CD4-positive, alpha-beta T cell (primary cell): Measurements from ENCODE around the gene COL28A1. TPM values are rescaled to one million over a fixed set of nuclear protein-coding genes. Genes with fewer than 3 reads are reported as not detected.
"Not testable (repeated sequence)": the region's sequence is repeated elsewhere in the genome, so short reads cannot be mapped to it uniquely, and the experiment has no call there.

ENCODE experiments used
- ATAC-seq: fragments of 200-7000 bp; cut with Tn5 transposase; one replicate; pipeline ENCODE4 v1.10.0; 2022; ENCODE audit warnings: mild to moderate bottlenecking; ENCODE audit not compliant: poor library complexity
- CTCF ChIA-PET: fragments of 350-600 bp; sonication (Branson Sonifier 250); formaldehyde crosslinking; loops from one replicate; lab custom pipeline; 2021; ENCODE audit warnings: antibody characterized with exemption, inconsistent platforms; lab: Charles Lee
- POLR2A ChIA-PET: fragments of 350-600 bp; sonication (Branson Sonifier 250); formaldehyde crosslinking; loops from one replicate; lab custom pipeline; 2021; ENCODE audit warnings: antibody characterized with exemption, inconsistent platforms; lab: Charles Lee
- DNase-seq, 14 experiments: peaks; one replicate each; pipeline ENCODE4 v3.0.0-alpha.2; 2013 to 2020; ENCODE audit warnings: mixed read lengths in 2 of 14
- H3K27ac ChIP-seq, 2 donors: one replicate each; pipeline versions ENCODE4 v1.5.1 to v1.7.0; 2013; ENCODE audit warnings: low read length in 2 of 2, low read depth in 1 of 2, mild to moderate bottlenecking in 1 of 2
- H3K27me3 ChIP-seq, 2 experiments: 1 replicate in 1 of 2; 2 replicates in 1 of 2; pipeline versions ENCODE4 v1.6.1 to v1.7.0; 2013; ENCODE audit warnings: low read length in 2 of 2, control low read depth in 1 of 2, mild to moderate bottlenecking in 1 of 2, moderate library complexity in 1 of 2; ENCODE audit not compliant: insufficient read depth in 2 of 2, control insufficient read depth in 1 of 2
- H3K36me3 ChIP-seq: one replicate; pipeline ENCODE4 v1.6.1; 2013; ENCODE audit warnings: low read length, control low read depth; ENCODE audit not compliant: insufficient read depth
- H3K4me1 ChIP-seq: one replicate; pipeline ENCODE4 v1.6.1; 2013; ENCODE audit warnings: low read length, control low read depth; ENCODE audit not compliant: insufficient read depth
- H3K4me3 ChIP-seq: one replicate; pipeline ENCODE4 v1.5.1; 2013; ENCODE audit warnings: mild to moderate bottlenecking, low read length, moderate library complexity
- H3K9me3 ChIP-seq, 2 experiments: 1 replicate in 1 of 2; 2 replicates in 1 of 2; pipeline versions ENCODE4 v1.6.1 to v1.7.0; 2013; ENCODE audit warnings: low read length in 2 of 2, mild to moderate bottlenecking in 2 of 2, control low read depth in 1 of 2, moderate library complexity in 1 of 2; ENCODE audit not compliant: control insufficient read depth in 1 of 2, insufficient read depth in 1 of 2
- H3K27ac Mint-ChIP-seq: one replicate; pipeline ENCODE4 v1.8.0; 2020; ENCODE audit warnings: mixed read lengths
- H3K27me3 Mint-ChIP-seq: one replicate; pipeline ENCODE4 v1.8.0; 2021; ENCODE audit warnings: mixed read lengths
- H3K36me3 Mint-ChIP-seq: one replicate; pipeline ENCODE4 v1.8.0; 2021; ENCODE audit warnings: low read depth, mixed read lengths
- H3K4me1 Mint-ChIP-seq: one replicate; pipeline ENCODE4 v1.8.0; 2021; ENCODE audit warnings: low read depth, mixed read lengths
- H3K4me3 Mint-ChIP-seq: one replicate; pipeline ENCODE4 v1.8.0; 2020; ENCODE audit warnings: mild to moderate bottlenecking, mixed read lengths
- H3K9me3 Mint-ChIP-seq: one replicate; pipeline ENCODE4 v1.8.0; 2020; ENCODE audit warnings: mixed read lengths
- intact Hi-C, 2 experiments: fragments of 100-400 bp; cut with DNase I in 1 of 2; cut with micrococcal nuclease in 1 of 2; formaldehyde crosslinking; loops; one replicate each; pipeline versions ENCODE4 v1.15.1 to v1.9.0; 2023 to 2025; cut with DNase I, micrococcal nuclease
- total RNA-seq, 174 experiments: library from RNA in 2 of 174; stranded (reverse) in 2 of 174; gene quantifications; one replicate each; pipeline ENCODE4 v1.2.3 and lab custom pipeline; 2021 to 2026
- TF ChIP-seq, protein P1 (sequence below): fragments of 200-600 bp; IDR thresholded peaks from one replicate; pipeline ENCODE4 v1.8.0; 2022; ENCODE audit warnings: antibody characterized with exemption, mild to moderate bottlenecking

The COL28A1 gene
- total RNA-seq, 2 experiments from 2014 or later: 0.22 TPM; not detected in 1

DNA sequence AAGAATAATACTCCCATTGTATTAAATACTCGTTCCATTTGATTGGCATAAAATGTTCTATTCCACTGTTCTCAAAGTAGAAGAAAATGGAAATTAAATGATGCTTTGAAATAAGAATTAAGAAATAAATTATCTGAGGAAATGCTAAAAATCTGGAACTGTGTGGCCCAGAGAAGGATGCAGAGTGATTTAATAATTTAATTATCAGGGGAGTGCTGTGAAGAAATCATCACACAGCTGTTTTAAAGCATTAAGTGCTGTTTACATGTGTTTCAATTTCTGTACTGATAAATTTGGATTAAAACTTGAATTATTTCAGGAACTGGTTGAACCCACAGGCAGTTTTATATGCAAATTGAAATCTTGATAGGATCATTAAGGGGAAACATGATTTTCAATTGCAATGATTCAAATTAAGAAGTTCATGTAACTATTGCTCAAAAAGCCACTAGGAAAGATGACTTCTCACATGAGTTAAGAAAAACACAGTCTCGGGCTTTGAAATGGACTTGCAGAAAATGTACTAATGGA, 56.3 kb downstream of the COL28A1 start:
- TF ChIP-seq, protein P1, sequence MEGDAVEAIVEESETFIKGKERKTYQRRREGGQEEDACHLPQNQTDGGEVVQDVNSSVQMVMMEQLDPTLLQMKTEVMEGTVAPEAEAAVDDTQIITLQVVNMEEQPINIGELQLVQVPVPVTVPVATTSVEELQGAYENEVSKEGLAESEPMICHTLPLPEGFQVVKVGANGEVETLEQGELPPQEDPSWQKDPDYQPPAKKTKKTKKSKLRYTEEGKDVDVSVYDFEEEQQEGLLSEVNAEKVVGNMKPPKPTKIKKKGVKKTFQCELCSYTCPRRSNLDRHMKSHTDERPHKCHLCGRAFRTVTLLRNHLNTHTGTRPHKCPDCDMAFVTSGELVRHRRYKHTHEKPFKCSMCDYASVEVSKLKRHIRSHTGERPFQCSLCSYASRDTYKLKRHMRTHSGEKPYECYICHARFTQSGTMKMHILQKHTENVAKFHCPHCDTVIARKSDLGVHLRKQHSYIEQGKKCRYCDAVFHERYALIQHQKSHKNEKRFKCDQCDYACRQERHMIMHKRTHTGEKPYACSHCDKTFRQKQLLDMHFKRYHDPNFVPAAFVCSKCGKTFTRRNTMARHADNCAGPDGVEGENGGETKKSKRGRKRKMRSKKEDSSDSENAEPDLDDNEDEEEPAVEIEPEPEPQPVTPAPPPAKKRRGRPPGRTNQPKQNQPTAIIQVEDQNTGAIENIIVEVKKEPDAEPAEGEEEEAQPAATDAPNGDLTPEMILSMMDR: no peak
- no peak for ATAC-seq
- intact Hi-C loops: no loop called here
- Mint-ChIP-seq H3K27me3 (peaks cover 4% of the 10 kb centered on the region), H3K36me3 (no peaks in the 10 kb centered on the region), H3K4me1 (no peaks in the 10 kb centered on the region), H3K9me3 (peaks cover 7% of the 10 kb centered on the region), H3K4me3 (no peak overlapping the region), H3K27ac (no peak overlapping the region)
- DNase-seq: no peak
- Histone ChIP-seq H3K4me1 (no peaks in the 10 kb centered on the region), H3K36me3 (no peaks in the 10 kb centered on the region), H3K4me3 (no peak overlapping the region), H3K9me3 (peaks cover 0 to 11% of the 10 kb centered on the region in 2 experiments), H3K27ac (no peak overlapping the region), H3K27me3 (no peaks in the 10 kb centered on the region)
- ChIA-PET POLR2A (no interaction called here), CTCF (no interaction called here)

DNA sequence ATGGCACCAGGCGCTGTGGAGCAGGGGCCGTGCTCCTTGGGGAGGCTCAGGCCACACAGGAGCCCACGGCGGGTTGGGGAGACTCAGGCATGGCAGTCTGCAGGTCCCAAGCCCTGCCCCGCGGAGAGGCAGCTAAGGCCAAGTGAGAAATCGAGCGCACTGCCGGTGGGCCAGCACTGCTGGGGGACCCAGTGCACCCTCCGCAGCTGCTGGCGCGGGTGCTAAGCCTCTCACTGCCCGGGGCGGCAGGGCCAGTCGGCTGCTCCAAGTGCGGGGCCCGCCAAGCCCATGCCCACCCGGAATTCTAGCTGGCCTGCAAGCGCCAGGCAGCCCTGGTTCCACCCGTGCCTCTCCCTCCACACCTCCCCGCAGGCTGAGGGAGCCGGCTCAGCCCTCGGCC, 57.1 kb downstream of the COL28A1 start:
- ATAC-seq: no peak
- peaks cover 4% of the 10 kb centered on the region for H3K27me3 Mint-ChIP-seq
- Histone ChIP-seq H3K36me3 (no peaks in the 10 kb centered on the region), H3K27ac (no peak overlapping the region), H3K4me1 (no peaks in the 10 kb centered on the region), H3K27me3 (no peaks in the 10 kb centered on the region), H3K9me3 (peaks cover 0 to 11% of the 10 kb centered on the region in 2 experiments), H3K4me3 (no peak overlapping the region)
- H3K4me1 Mint-ChIP-seq: no peaks in the 10 kb centered on the region
- no peaks in the 10 kb centered on the region for H3K36me3 Mint-ChIP-seq
- H3K27ac Mint-ChIP-seq: no peak overlapping the region
- POLR2A ChIA-PET: no interaction called here
- TF ChIP-seq, protein P1: no peak
- intact Hi-C loops: no loop called here
- H3K9me3 Mint-ChIP-seq: peaks cover 7% of the 10 kb centered on the region
- DNase-seq: no peak
- H3K4me3 Mint-ChIP-seq: no peak overlapping the region
- CTCF ChIA-PET: no interaction called here

DNA sequence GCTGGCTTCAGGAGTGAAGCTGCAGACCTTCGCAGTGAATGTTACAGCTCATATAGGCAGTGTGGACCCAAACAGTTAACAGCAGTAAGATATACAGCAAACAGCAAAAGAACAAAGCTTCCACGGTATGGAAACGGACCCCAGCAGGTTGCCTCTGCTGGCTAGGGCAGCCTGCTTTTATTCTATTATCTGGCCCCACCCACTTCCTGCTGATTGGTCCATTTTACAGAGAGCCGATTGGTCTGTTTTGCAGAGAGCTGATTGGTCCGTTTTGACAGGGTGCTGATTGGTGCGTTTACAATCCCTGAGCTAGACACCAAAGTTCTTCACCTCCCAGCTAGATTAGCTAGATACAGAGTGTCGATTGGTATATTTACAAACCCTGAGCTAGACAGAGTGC, 58.0 kb downstream of the COL28A1 start:
- H3K27me3 Mint-ChIP-seq, H3K4me3 Mint-ChIP-seq, POLR2A ChIA-PET, H3K4me3 ChIP-seq, intact Hi-C loops, H3K4me1 Mint-ChIP-seq, DNase-seq, H3K27ac ChIP-seq, CTCF ChIA-PET, H3K27me3 ChIP-seq, H3K9me3 Mint-ChIP-seq, H3K27ac Mint-ChIP-seq, H3K36me3 Mint-ChIP-seq, H3K4me1 ChIP-seq, H3K36me3 ChIP-seq, ATAC-seq: not testable (repeated sequence)
- peaks cover 0 to 11% of the 10 kb centered on the region in 2 experiments for H3K9me3 ChIP-seq

DNA sequence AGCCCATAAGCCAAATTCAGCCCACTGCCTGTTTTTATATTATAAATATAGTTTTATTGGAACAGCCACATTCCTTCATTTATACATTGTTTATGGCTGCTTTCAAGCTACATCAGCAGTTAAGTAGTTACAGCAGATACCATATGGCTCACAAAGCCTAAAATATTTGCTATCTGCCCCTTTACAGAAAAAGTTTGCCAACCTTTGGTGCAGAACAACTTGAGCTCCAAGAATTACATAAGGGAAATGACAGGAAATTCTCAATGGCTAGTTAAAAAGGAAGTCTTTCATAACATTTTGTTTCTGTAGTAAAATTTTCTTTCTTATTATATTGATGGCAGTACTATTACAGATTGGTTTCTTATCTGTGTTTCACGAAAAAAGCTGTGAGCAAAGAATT, 59.3 kb downstream of the COL28A1 start:
- intact Hi-C loops: no loop called here
- H3K4me1 Mint-ChIP-seq: no peaks in the 10 kb centered on the region
- ChIA-PET POLR2A (no interaction called here), CTCF (no interaction called here)
- no peak overlapping the region for H3K4me3 ChIP-seq
- H3K4me3 Mint-ChIP-seq: no peak overlapping the region
- peaks cover 0 to 8% of the 10 kb centered on the region in 2 experiments for H3K9me3 ChIP-seq
- H3K4me1 ChIP-seq: no peaks in the 10 kb centered on the region
- no peaks in the 10 kb centered on the region for H3K36me3 Mint-ChIP-seq
- no peaks in the 10 kb centered on the region for H3K27me3 Mint-ChIP-seq
- peaks cover 2% of the 10 kb centered on the region for H3K9me3 Mint-ChIP-seq
- H3K27ac Mint-ChIP-seq: no peak overlapping the region
- H3K27me3 ChIP-seq: no peaks in the 10 kb centered on the region
- no peak overlapping the region for H3K27ac ChIP-seq
- TF ChIP-seq, protein P1: no peak
- ATAC-seq (no peak), DNase-seq (no peak)
- no peaks in the 10 kb centered on the region for H3K36me3 ChIP-seq
